Measurements from ENCODE around the gene USP49. TPM values are rescaled to one million over a fixed set of nuclear protein-coding genes. Genes with fewer than 3 reads are reported as not detected.

Gene USP49
- total and polyA plus RNA-seq, 2 of the 13 experiments (the other 11 are each of a cell fraction or from before 2014, with no cell fraction given) = 2.9 to 4.3 TPM

DNA sequence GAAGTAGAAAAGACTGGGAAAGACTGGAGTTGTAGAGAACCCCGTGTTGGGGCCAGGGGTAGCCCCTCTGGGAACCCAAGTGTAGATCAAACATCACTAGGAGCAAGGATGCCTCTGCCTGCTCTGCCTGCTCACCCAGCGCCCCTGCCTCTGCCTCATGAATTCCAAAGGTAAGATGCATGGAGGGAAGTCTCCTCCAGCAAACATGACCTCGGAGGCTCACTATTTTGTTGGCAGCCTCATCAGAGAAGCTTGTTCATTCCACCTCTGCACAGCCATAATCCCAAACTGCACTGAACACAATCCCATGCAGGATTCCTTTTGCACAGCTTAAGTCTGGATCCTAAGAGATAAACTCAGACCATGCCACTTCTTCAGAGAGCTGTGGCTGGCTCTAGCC is 120.3 kb downstream of the USP49 start:
- 96% methylated on average over 3 of the region's 3 CpGs for WGBS (ENCODE audit: low lambda C conversion rate)
- Histone ChIP-seq H3K9me3 (ENCODE audit: low read length) (no peaks in the 10 kb centered on the region), H3K4me1 (ENCODE audit: insufficient read depth, low read length) (peaks cover 23% of the 10 kb centered on the region), H3K36me3 (replicated peaks in 1 of 2; ENCODE audit: control insufficient read depth in 1 of 2, insufficient read depth in 2 of 2, low read length in 2 of 2) (peaks cover 22 to 50% of the 10 kb centered on the region in 2 experiments), H3K9ac (ENCODE audit: insufficient read depth, low read depth, low read length) (no peak overlapping the region), H4K20me1 (ENCODE audit: insufficient read depth, low read length) (no peaks in the 10 kb centered on the region), H2AFZ (ENCODE audit: low read length) (no peak overlapping the region), H3K4me3 (replicated peaks in 1 of 3; ENCODE audit: insufficient read depth in 1 of 3, low read depth in 2 of 3, low read length in 3 of 3) (no peak overlapping the region), H3K79me2 (ENCODE audit: insufficient read depth, low read length) (peaks cover 4% of the 10 kb centered on the region), H3K27ac (ENCODE audit: extremely low read length, insufficient read depth, low read length) (no peak overlapping the region), H3K27me3 (ENCODE audit: control insufficient read depth in 1 of 2, insufficient read depth in 2 of 2, low read length in 2 of 2) (no peaks in the 10 kb centered on the region), H3K4me2 (ENCODE audit: low read depth, low read length) (no peak overlapping the region)
- intact Hi-C loops (cut with micrococcal nuclease; ENCODE audit: unreplicated experiment) (loop anchor here (5.0 kb wide), 1 partner anchor 173 kb away; no protein-coding TSS in a partner anchor), in situ Hi-C loops (cut with HindIII; ENCODE audit: extremely low pct_ligation_motif_present, low pct_unique_long_range_greater_than_20kb) (loop anchor here (5.0 to 25.0 kb wide), 2 partner anchors 38 to 437 kb away; partner anchors contain the start of genes MRPS10 and TFEB)
- TF ChIP-seq GATAD2A (CRISPR knock-in tag; IDR thresholded peaks at IDR 0.05) (no peak), SIN3A (IDR thresholded peaks at IDR 0.05; ENCODE audit: borderline replicate concordance, low read depth, low read length) (no peak), RBFOX2 (IDR thresholded peaks at IDR 0.05; ENCODE audit: low read depth, low read length) (no peak), ZNF547 (CRISPR knock-in tag; IDR thresholded peaks at IDR 0.05) (no peak), MAFG (CRISPR knock-in tag; IDR thresholded peaks at IDR 0.05) (no peak), RFX1 (IDR thresholded peaks at IDR 0.05) (no peak), MTA1 (CRISPR knock-in tag; IDR thresholded peaks at IDR 0.05; ENCODE audit: borderline replicate concordance) (no peak), ZKSCAN8 (CRISPR knock-in tag; IDR thresholded peaks at IDR 0.05; ENCODE audit: borderline replicate concordance) (no peak), HOXA7 (CRISPR knock-in tag; IDR thresholded peaks at IDR 0.05) (no peak), EEA1 (CRISPR knock-in tag; IDR thresholded peaks at IDR 0.05; ENCODE audit: borderline replicate concordance) (no peak)
- TF ChIP-seq, protein P1, sequence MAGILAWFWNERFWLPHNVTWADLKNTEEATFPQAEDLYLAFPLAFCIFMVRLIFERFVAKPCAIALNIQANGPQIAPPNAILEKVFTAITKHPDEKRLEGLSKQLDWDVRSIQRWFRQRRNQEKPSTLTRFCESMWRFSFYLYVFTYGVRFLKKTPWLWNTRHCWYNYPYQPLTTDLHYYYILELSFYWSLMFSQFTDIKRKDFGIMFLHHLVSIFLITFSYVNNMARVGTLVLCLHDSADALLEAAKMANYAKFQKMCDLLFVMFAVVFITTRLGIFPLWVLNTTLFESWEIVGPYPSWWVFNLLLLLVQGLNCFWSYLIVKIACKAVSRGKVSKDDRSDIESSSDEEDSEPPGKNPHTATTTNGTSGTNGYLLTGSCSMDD (CRISPR knock-in tag; IDR thresholded peaks at IDR 0.05) = no peak
- TF ChIP-seq, protein P2, sequence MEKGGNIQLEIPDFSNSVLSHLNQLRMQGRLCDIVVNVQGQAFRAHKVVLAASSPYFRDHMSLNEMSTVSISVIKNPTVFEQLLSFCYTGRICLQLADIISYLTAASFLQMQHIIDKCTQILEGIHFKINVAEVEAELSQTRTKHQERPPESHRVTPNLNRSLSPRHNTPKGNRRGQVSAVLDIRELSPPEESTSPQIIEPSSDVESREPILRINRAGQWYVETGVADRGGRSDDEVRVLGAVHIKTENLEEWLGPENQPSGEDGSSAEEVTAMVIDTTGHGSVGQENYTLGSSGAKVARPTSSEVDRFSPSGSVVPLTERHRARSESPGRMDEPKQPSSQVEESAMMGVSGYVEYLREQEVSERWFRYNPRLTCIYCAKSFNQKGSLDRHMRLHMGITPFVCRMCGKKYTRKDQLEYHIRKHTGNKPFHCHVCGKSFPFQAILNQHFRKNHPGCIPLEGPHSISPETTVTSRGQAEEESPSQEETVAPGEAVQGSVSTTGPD (CRISPR knock-in tag; IDR thresholded peaks at IDR 0.05) = no peak
- FAIRE-seq (no peak), ATAC-seq (no peak), DNase-seq (ENCODE audit: low spot score) (no peak)
- no TSS peak for BruUV-seq (replicated peaks)
- ChIA-PET CTCF (ENCODE audit: low intra/inter-chr PET ratio, low total read pairs) (interaction anchor here (4.1 to 4.4 kb wide), 2 partner anchors 39 to 69 kb away, joined by 44 to 61 read pairs; partner anchors contain the start of gene TFEB), POLR2A (interaction anchor here (1.3 to 2.8 kb wide), 2 partner anchors 33 to 41 kb away, joined by 5 to 14 read pairs; no protein-coding TSS in a partner anchor)
